HepG2 (cell line): ENCODE data around the gene ZNF652. TPM values are rescaled to one million over a fixed set of nuclear protein-coding genes. Genes with fewer than 3 reads are reported as not detected.

Source experiments
- GTF3A ChIP-seq: sonication (generic); formaldehyde crosslinking; conservative IDR thresholded peaks from 2 replicates; pipeline ENCODE4 v1.4.0; 2020; ENCODE audit warnings: mild to moderate bottlenecking, missing genetic modification reagents
- MAF1 ChIP-seq: sonication (generic); formaldehyde crosslinking; IDR thresholded peaks from 2 replicates; pipeline ENCODE4 v1.5.0; 2020; ENCODE audit warnings: missing genetic modification reagents, borderline replicate concordance
- TRIM24 ChIP-seq: sonication (generic); formaldehyde crosslinking; IDR thresholded peaks from 2 replicates; pipeline ENCODE4 v1.8.0; 2022; ENCODE audit warnings: mild to moderate bottlenecking, missing genetic modification reagents
- ZNF280B ChIP-seq: sonication (generic); formaldehyde crosslinking; IDR thresholded peaks from 2 replicates; pipeline ENCODE4 v1.5.0; 2020; ENCODE audit warnings: missing genetic modification reagents, mild to moderate bottlenecking, borderline replicate concordance
- ZNF318 ChIP-seq: sonication (generic); formaldehyde crosslinking; IDR thresholded peaks from 2 replicates; pipeline ENCODE4 v1.4.0; 2020; ENCODE audit warnings: mild to moderate bottlenecking, missing genetic modification reagents
- ZNF616 ChIP-seq: sonication (generic); formaldehyde crosslinking; IDR thresholded peaks from 2 replicates; pipeline ENCODE4 v1.5.0; 2020; ENCODE audit warnings: low read depth, mild to moderate bottlenecking, missing genetic modification reagents
- polyA plus RNA-seq, 8 experiments: library from polyadenylated mRNA; depleted of rRNA in 3 of 8; stranded (reverse) in 7 of 8; unstranded in 1 of 8; fragments of >200 nt; fragmentation: Illumina TruSeq in 4 of 8; extraction: Trizol in 4 of 8; gene quantifications; 2 replicates each; pipeline versions ENCODE4 v1.2.1 to v1.2.3, GENCODE V29; 2011 to 2016; ENCODE audit warnings: low read depth in 4 of 8, missing spikeins in 1 of 8, mixed read lengths in 1 of 8; ENCODE audit not compliant: insufficient read depth in 1 of 8
- total RNA-seq, 5 experiments: library from RNA; depleted of rRNA; stranded (reverse); fragments of >200 nt; fragmentation: Illumina TruSeq; extraction: Trizol; gene quantifications; 2 replicates each; pipeline ENCODE4 v1.2.3, GENCODE V29; 2016; ENCODE audit warnings: low read depth in 1 of 5
- TF ChIP-seq, protein P1 (sequence below): sonication (generic); IDR thresholded peaks from 2 replicates; pipeline ENCODE4 v1.6.1; 2016; ENCODE audit warnings: low read depth, borderline replicate concordance

The ZNF652 gene
- total and polyA plus RNA-seq, 2 of the 13 experiments (the other 11 are each of a cell fraction or from before 2014, with no cell fraction given) = 16.2 to 30.2 TPM

DNA sequence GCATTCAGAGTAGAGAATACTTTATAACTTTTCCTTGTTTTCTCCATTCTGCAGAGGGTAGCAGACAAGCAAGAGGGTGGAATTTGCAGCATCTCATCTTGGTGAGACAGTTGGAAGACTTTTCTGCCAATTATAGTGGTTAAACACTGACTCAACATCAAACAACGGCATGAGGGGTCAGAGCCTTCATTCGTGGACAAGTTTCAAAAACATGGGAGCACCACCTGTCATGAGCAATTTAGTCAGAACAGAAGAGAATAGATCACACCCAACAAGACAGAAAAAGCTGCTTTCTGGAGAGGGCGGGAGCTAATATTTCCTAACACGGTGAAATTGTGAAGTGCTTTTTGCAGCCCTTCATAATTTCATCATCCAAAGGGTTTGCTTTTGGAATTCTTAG is 17.9 kb upstream of the ZNF652 start (continued):
- TF ChIP-seq ZNF318 (no peak), MAF1 (CRISPR knock-in tag) (no peak), ZNF616 (CRISPR knock-in tag) (no peak), TRIM24 (CRISPR knock-in tag) (no peak), ZNF280B (CRISPR knock-in tag) (no peak), GTF3A (CRISPR knock-in tag) (no peak)
- TF ChIP-seq, protein P1, sequence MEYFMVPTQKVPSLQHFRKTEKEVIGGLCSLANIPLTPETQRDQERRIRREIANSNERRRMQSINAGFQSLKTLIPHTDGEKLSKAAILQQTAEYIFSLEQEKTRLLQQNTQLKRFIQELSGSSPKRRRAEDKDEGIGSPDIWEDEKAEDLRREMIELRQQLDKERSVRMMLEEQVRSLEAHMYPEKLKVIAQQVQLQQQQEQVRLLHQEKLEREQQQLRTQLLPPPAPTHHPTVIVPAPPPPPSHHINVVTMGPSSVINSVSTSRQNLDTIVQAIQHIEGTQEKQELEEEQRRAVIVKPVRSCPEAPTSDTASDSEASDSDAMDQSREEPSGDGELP = no peak
